HCT116 (cell line): ENCODE measurements around the gene PDCL3. TPM values are rescaled to one million over a fixed set of nuclear protein-coding genes. Genes with fewer than 3 reads are reported as not detected.

Experiments used
- ATAC-seq: fragments of 200-7000 bp; cut with Tn5 transposase; 2 replicates; pipeline ENCODE4 v1.9.1; 2020; ENCODE audit warnings: mild to moderate bottlenecking, moderate library complexity
- BruUV-seq: library from RNA; stranded (reverse); fragments of 400-500 nt; replicated peaks from 2 replicates; lab custom pipeline; 2021; lab: Mats Ljungman, UMichigan
- CTCF ChIA-PET: fragments of 300-600 bp; sonication (Branson Sonifier 250); formaldehyde crosslinking; loops from one replicate; lab custom pipeline; 2021; ENCODE audit warnings: antibody characterized with exemption; lab: Charles Lee
- POLR2A ChIA-PET: fragments of 300-600, 350-600 bp; sonication (Branson Sonifier 250); formaldehyde crosslinking; loops from one replicate; lab custom pipeline; 2021; ENCODE audit warnings: antibody characterized with exemption; lab: Charles Lee
- RAD21 ChIA-PET, 2 experiments: fragments of 300-600 bp; sonication (Branson Sonifier 250); formaldehyde crosslinking; loops; one replicate each; lab custom pipeline; 2023; ENCODE audit warnings: low total read pairs in 2 of 2; ENCODE audit not compliant: uncharacterized antibody in 2 of 2, unreplicated experiment in 2 of 2, low non-redundant PET in 1 of 2; lab: Charles Lee
- DNase-seq: peaks from one replicate; pipeline ENCODE4 v3.0.0-alpha.2; 2010; ENCODE audit warnings: low read depth, low spot score
- H2AFZ ChIP-seq: fragments of 200-600 bp; shearing (Covaris generic), sonication (generic); 2 replicates; pipeline ENCODE4 v1.6.1; 2017; ENCODE audit warnings: low read depth, mixed run types, mixed read lengths, antibody characterized with exemption, low read length; ENCODE audit not compliant: poor library complexity, severe bottlenecking
- H3K27ac ChIP-seq: 2 replicates; pipeline ENCODE4 v1.5.1; 2012; ENCODE audit warnings: low read depth, low read length
- H3K27me3 ChIP-seq: fragments of 200-600 bp; sonication (generic); 2 replicates; pipeline ENCODE4 v1.6.1; 2016; ENCODE audit warnings: mixed run types, low read length, mixed read lengths; ENCODE audit not compliant: insufficient read depth
- H3K36me3 ChIP-seq, 2 experiments: fragments of 200-500 bp in 1 of 2; fragments of 200-600 bp in 1 of 2; sonication (Bioruptor generic) in 1 of 2; sonication (generic) in 1 of 2; 2 replicates each; pipeline versions ENCODE4 v1.5.1 to v1.6.1; 2014 to 2016; ENCODE audit warnings: low read length in 2 of 2, inconsistent platforms in 1 of 2, mixed read lengths in 1 of 2, mixed run types in 1 of 2; ENCODE audit not compliant: insufficient read depth in 2 of 2, control insufficient read depth in 1 of 2
- H3K4me1 ChIP-seq, 2 experiments: fragments of 200-600 bp in 1 of 2; sonication (generic) in 1 of 2; 2 replicates each; pipeline versions ENCODE4 v1.5.1 to v1.6.1; 2012 to 2017; ENCODE audit warnings: low read length in 2 of 2, inconsistent platforms in 1 of 2, mild to moderate bottlenecking in 1 of 2, mixed read lengths in 1 of 2, mixed run types in 1 of 2, moderate library complexity in 1 of 2; ENCODE audit not compliant: insufficient read depth in 2 of 2, control insufficient read depth in 1 of 2
- H3K4me2 ChIP-seq: fragments of 200-600 bp; sonication (generic); 2 replicates; pipeline ENCODE4 v1.6.1; 2017; ENCODE audit warnings: mixed run types, low read length, mixed read lengths
- H3K4me3 ChIP-seq, 2 experiments: fragments of 200-600 bp in 1 of 2; sonication (generic) in 1 of 2; replicated peaks in 1 of 2; 2 replicates each; pipeline ENCODE4 v1.5.1; 2011 to 2016; ENCODE audit warnings: low read length in 2 of 2, control low read depth in 1 of 2, low read depth in 1 of 2, mild to moderate bottlenecking in 1 of 2, mixed read lengths in 1 of 2, mixed run types in 1 of 2
- H3K79me2 ChIP-seq: fragments of 200-600 bp; sonication (generic); 2 replicates; pipeline ENCODE4 v1.6.1; 2017; ENCODE audit warnings: mild to moderate bottlenecking, mixed run types, low read length, moderate library complexity, mixed read lengths; ENCODE audit not compliant: insufficient read depth
- H3K9ac ChIP-seq: fragments of 200-600 bp; sonication (generic); 2 replicates; pipeline ENCODE4 v1.6.1; 2016; ENCODE audit warnings: low read length, mixed read lengths
- H3K9me2 ChIP-seq: fragments of 200-600 bp; sonication (generic), shearing (Covaris generic); 2 replicates; pipeline ENCODE4 v1.6.1; 2017; ENCODE audit warnings: mixed run types, mild to moderate bottlenecking, moderate library complexity; ENCODE audit not compliant: insufficient read depth
- H3K9me3 ChIP-seq, 2 experiments: fragments of 200-500 bp in 1 of 2; fragments of 200-600 bp in 1 of 2; sonication (Bioruptor generic) in 1 of 2; sonication (generic) in 1 of 2; 2 replicates each; pipeline ENCODE4 v1.6.1; 2014 to 2017; ENCODE audit warnings: low read length in 2 of 2, mixed read lengths in 2 of 2, inconsistent platforms in 1 of 2, low read depth in 1 of 2, mild to moderate bottlenecking in 1 of 2, mixed run types in 1 of 2, moderate library complexity in 1 of 2; ENCODE audit not compliant: control insufficient read depth in 1 of 2, insufficient read depth in 1 of 2
- H4K20me1 ChIP-seq: fragments of 200-600 bp; sonication (generic), shearing (Covaris generic); 2 replicates; pipeline ENCODE4 v1.6.1; 2017; ENCODE audit warnings: mixed run types, mild to moderate bottlenecking, moderate library complexity; ENCODE audit not compliant: insufficient read depth
- CBX3 ChIP-seq: IDR thresholded peaks from 2 replicates; pipeline ENCODE4 v1.6.1; 2012; ENCODE audit warnings: low read depth
- CEBPB ChIP-seq: IDR thresholded peaks from 2 replicates; pipeline ENCODE4 v1.6.1; 2012; ENCODE audit warnings: low read depth
- ELF1 ChIP-seq: IDR thresholded peaks from 2 replicates; pipeline ENCODE4 v1.6.1; 2012; ENCODE audit warnings: low read depth, borderline replicate concordance
- JUND ChIP-seq: IDR thresholded peaks from 2 replicates; pipeline ENCODE4 v1.6.1; 2012
- POLR2A ChIP-seq: IDR thresholded peaks from 2 replicates; pipeline ENCODE4 v1.7.0; 2011; ENCODE audit warnings: borderline replicate concordance; ENCODE audit not compliant: insufficient read depth, insufficient read length; ENCODE audit errors: extremely low read depth
- RAD21 ChIP-seq: IDR thresholded peaks from 2 replicates; pipeline ENCODE4 v1.6.1; 2012; ENCODE audit warnings: low read depth, mild to moderate bottlenecking
- TCF7L2 ChIP-seq: IDR thresholded peaks from 2 replicates; pipeline ENCODE4 v1.7.0; 2011; ENCODE audit warnings: borderline replicate concordance, inconsistent platforms; ENCODE audit not compliant: insufficient read depth, insufficient read length; ENCODE audit errors: extremely low read depth
- intact Hi-C: fragments of 100-400 bp; cut with micrococcal nuclease; formaldehyde crosslinking; loops from 2 replicates; pipeline ENCODE4 v1.10.0; 2022
- total RNA-seq: library from RNA; stranded (reverse); gene quantifications from one replicate; pipeline ENCODE4 v1.2.1, GENCODE V29; 2021; ENCODE audit not compliant: unreplicated experiment
- TF ChIP-seq, protein P1 (sequence below): IDR thresholded peaks from 2 replicates; pipeline ENCODE4 v1.6.1; 2012
- TF ChIP-seq, protein P2 (sequence below): IDR thresholded peaks from 2 replicates; pipeline ENCODE4 v1.6.1; 2012; ENCODE audit warnings: low read depth

Gene PDCL3
- total RNA-seq, 1 experiment from 2014 or later, result 26.3 TPM

DNA sequence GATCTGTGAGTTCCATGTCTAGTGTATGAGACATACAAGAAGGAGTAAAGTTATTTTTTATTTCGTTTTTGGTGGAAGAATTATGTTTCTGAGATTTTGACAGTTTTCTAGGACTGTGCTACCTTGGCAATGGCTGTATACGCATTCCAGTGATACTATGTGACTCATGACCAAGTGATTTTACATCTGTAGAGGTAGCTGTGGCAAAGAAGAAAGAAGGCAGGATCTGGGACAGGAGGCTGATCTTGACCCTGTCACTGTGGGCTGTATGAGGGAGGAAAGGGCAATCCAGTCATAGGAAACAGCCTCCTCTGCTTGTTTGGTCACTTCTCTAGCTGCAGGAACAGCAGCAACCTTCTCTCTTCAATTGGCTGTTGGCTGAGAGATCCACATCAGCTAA, 44.0 kb upstream of the PDCL3 start (continued):
- TF ChIP-seq, protein P1, sequence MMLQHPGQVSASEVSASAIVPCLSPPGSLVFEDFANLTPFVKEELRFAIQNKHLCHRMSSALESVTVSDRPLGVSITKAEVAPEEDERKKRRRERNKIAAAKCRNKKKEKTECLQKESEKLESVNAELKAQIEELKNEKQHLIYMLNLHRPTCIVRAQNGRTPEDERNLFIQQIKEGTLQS, result no peak

DNA sequence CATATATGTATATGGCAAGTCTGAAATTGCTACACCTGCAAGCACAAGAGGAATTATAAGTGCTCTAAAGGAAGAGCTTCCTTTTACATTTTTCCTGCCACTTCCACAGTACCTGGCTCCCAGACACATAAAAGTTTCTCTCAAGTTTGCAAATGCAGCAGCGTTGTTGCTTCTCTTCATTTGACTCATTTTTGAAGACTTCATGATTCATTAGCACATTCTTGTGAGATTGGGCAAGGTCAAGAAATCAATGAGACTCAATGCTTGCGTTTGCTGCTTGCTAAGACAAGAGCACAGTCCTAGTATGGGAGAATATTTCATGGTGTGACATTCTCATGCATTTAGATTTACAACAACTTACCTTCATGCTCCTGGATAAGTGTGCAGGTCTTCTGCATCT, 42.6 kb upstream of the PDCL3 start:
- no peaks in the 10 kb centered on the region for H3K27me3 ChIP-seq
- H3K4me2 ChIP-seq, result no peak overlapping the region
- BruUV-seq, result no TSS peak
- intact Hi-C loops, result no loop called here
- H3K9ac ChIP-seq, result no peak overlapping the region
- POLR2A ChIA-PET, result no interaction called here
- H2AFZ ChIP-seq, result no peak overlapping the region
- H3K79me2 ChIP-seq, result no peaks in the 10 kb centered on the region
- no peaks in the 10 kb centered on the region for H3K9me3 ChIP-seq
- TF ChIP-seq ELF1 (no peak), CBX3 (no peak), JUND (no peak), POLR2A (no peak), RAD21 (no peak), CEBPB (no peak), TCF7L2 (no peak)
- TF ChIP-seq, protein P2, sequence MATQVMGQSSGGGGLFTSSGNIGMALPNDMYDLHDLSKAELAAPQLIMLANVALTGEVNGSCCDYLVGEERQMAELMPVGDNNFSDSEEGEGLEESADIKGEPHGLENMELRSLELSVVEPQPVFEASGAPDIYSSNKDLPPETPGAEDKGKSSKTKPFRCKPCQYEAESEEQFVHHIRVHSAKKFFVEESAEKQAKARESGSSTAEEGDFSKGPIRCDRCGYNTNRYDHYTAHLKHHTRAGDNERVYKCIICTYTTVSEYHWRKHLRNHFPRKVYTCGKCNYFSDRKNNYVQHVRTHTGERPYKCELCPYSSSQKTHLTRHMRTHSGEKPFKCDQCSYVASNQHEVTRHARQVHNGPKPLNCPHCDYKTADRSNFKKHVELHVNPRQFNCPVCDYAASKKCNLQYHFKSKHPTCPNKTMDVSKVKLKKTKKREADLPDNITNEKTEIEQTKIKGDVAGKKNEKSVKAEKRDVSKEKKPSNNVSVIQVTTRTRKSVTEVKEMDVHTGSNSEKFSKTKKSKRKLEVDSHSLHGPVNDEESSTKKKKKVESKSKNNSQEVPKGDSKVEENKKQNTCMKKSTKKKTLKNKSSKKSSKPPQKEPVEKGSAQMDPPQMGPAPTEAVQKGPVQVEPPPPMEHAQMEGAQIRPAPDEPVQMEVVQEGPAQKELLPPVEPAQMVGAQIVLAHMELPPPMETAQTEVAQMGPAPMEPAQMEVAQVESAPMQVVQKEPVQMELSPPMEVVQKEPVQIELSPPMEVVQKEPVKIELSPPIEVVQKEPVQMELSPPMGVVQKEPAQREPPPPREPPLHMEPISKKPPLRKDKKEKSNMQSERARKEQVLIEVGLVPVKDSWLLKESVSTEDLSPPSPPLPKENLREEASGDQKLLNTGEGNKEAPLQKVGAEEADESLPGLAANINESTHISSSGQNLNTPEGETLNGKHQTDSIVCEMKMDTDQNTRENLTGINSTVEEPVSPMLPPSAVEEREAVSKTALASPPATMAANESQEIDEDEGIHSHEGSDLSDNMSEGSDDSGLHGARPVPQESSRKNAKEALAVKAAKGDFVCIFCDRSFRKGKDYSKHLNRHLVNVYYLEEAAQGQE, result no peak
- TF ChIP-seq, protein P1, result no peak
- TF ChIP-seq, all 23 proteins: peak for 0
- ATAC-seq (no peak), DNase-seq (no peak)
- H3K4me3 ChIP-seq, result no peak overlapping the region
- peaks cover 0 to 2% of the 10 kb centered on the region in 2 experiments; a peak in 1 of 4 replicates for H3K4me1 ChIP-seq
- no peak overlapping the region for H3K27ac ChIP-seq
- ChIA-PET CTCF (no interaction called here), RAD21 (no interaction called here)
- no peaks in the 10 kb centered on the region for H3K9me2 ChIP-seq
- no peaks in the 10 kb centered on the region for H3K36me3 ChIP-seq
- no peaks in the 10 kb centered on the region for H4K20me1 ChIP-seq
